Hepatocyte (in vitro differentiated cells): ENCODE data around the gene APAF1. TPM values are rescaled to one million over a fixed set of nuclear protein-coding genes. Genes with fewer than 3 reads are reported as not detected.

Experiments used
- DNase-seq: peaks from one replicate; pipeline ENCODE4 v3.0.0-alpha.2; 2016; ENCODE audit warnings: low spot score
- H2AFZ ChIP-seq: fragments of 200-600 bp; sonication (generic); 2 replicates; pipeline ENCODE4 v1.6.0; 2016; ENCODE audit warnings: antibody characterized with exemption, mild to moderate bottlenecking
- H3K27ac ChIP-seq: fragments of 200-600 bp; sonication (generic); 2 replicates; pipeline ENCODE4 v1.5.1; 2016; ENCODE audit warnings: mild to moderate bottlenecking
- H3K27me3 ChIP-seq: fragments of 200-600 bp; sonication (generic); 2 replicates; pipeline ENCODE4 v1.6.1; 2016
- H3K36me3 ChIP-seq: fragments of 200-600 bp; sonication (generic); replicated peaks from 2 replicates; pipeline ENCODE4 v1.5.1; 2016; ENCODE audit warnings: low read depth; ENCODE audit not compliant: insufficient read depth
- H3K4me1 ChIP-seq: fragments of 200-600 bp; sonication (generic); 2 replicates; pipeline ENCODE4 v1.5.1; 2016; ENCODE audit warnings: mild to moderate bottlenecking, moderate library complexity; ENCODE audit not compliant: insufficient read depth
- H3K4me2 ChIP-seq: fragments of 200-600 bp; sonication (generic); 2 replicates; pipeline ENCODE4 v1.6.0; 2016
- H3K4me3 ChIP-seq: fragments of 200-600 bp; sonication (generic); 2 replicates; pipeline ENCODE4 v1.5.1; 2016; ENCODE audit warnings: mild to moderate bottlenecking
- H3K79me2 ChIP-seq: fragments of 200-600 bp; sonication (generic); 2 replicates; pipeline ENCODE4 v1.6.0; 2017; ENCODE audit warnings: mild to moderate bottlenecking
- H3K9me2 ChIP-seq: fragments of 200-600 bp; sonication (generic); replicated peaks from 2 replicates; pipeline ENCODE4 v1.6.0; 2017; ENCODE audit warnings: mild to moderate bottlenecking; ENCODE audit not compliant: insufficient read depth
- H3K9me3 ChIP-seq: fragments of 200-600 bp; sonication (generic); 2 replicates; pipeline ENCODE4 v1.5.1; 2016; ENCODE audit warnings: low read depth, mild to moderate bottlenecking
- H4K20me1 ChIP-seq: fragments of 200-600 bp; sonication (generic); 2 replicates; pipeline ENCODE4 v1.6.0; 2016; ENCODE audit warnings: mild to moderate bottlenecking; ENCODE audit not compliant: insufficient read depth, poor library complexity, severe bottlenecking
- EZH2 ChIP-seq: fragments of 200-600 bp; sonication (generic); IDR thresholded peaks from 2 replicates; pipeline ENCODE4 v1.6.1; 2016; ENCODE audit warnings: antibody characterized with exemption, mild to moderate bottlenecking, borderline replicate concordance
- EZH2phosphoT487 ChIP-seq: fragments of 200-600 bp; sonication (generic); IDR thresholded peaks from one replicate; pipeline ENCODE4 v1.6.1; 2018; ENCODE audit warnings: antibody characterized with exemption, mild to moderate bottlenecking, low read depth, moderate library complexity; ENCODE audit not compliant: unreplicated experiment, severe bottlenecking
- WGBS: methylation state at CpG from one replicate; pipeline ENCODE4 v1.1.6; 2016; ENCODE audit warnings: low lambda C conversion rate; ENCODE audit errors: missing lambda C conversion rate; 5-methylcytosine and 5-hydroxymethylcytosine counted together
- polyA plus RNA-seq: library from polyadenylated mRNA; unstranded; fragments of >200 nt; fragmentation: Nextera tagmentation; extraction: Ambion mirVana; gene quantifications from 2 replicates; pipeline ENCODE4 v1.2.1, GENCODE V29; 2016
- total RNA-seq: library from RNA; depleted of rRNA; stranded (reverse); fragments of >200 nt; gene quantifications from 2 replicates; pipeline ENCODE4 v1.2.3, GENCODE V29; 2014
- TF ChIP-seq, protein P1 (sequence below): fragments of 200-600 bp; sonication (generic); IDR thresholded peaks from 2 replicates; pipeline ENCODE4 v1.5.1; 2016; ENCODE audit warnings: antibody characterized with exemption, mild to moderate bottlenecking; ENCODE audit not compliant: poor library complexity

Gene APAF1
- total and polyA plus RNA-seq, 2 experiments from 2014 or later = 6.8 to 26.4 TPM

DNA sequence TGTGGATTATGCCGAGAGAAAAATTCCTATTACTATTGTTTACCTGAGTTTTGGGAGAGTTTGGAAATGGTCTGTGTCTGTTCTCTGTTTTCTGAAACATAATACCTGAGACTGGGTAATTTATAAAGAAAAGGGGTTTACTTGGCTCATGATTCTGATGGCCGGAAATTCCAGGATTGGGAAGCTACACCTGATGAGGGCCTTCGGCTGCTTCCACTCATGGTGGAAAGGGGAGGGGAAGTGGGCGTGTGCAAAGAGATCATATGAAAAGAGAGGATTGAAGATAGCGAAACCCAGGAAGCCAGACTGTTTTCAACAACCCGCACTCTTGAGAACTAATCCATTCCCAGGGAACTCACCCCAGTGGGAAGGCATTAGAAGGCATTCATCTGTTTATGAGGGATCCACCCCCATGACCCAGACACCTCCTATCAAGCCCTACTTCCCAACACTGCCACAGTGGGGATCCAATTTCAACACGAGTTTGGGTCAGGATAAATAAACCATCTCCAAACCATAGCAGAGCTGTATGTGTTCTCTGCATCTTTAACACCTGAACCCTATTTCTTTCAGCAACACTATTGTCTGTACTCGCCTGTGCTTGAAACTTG, 51.1 kb downstream of the APAF1 start:
- Histone ChIP-seq H3K4me3 (no peak overlapping the region), H3K9me2 (no peaks in the 10 kb centered on the region), H3K27ac (no peak overlapping the region), H3K36me3 (no peaks in the 10 kb centered on the region), H4K20me1 (no peaks in the 10 kb centered on the region), H3K27me3 (no peaks in the 10 kb centered on the region), H3K9me3 (no peaks in the 10 kb centered on the region), H3K79me2 (no peaks in the 10 kb centered on the region), H2AFZ (no peak overlapping the region), H3K4me2 (no peak overlapping the region), H3K4me1 (no peaks in the 10 kb centered on the region)
- 66% methylated on average over 8 of the region's 8 CpGs for WGBS
- no peak for TF ChIP-seq EZH2
- TF ChIP-seq, protein P1, sequence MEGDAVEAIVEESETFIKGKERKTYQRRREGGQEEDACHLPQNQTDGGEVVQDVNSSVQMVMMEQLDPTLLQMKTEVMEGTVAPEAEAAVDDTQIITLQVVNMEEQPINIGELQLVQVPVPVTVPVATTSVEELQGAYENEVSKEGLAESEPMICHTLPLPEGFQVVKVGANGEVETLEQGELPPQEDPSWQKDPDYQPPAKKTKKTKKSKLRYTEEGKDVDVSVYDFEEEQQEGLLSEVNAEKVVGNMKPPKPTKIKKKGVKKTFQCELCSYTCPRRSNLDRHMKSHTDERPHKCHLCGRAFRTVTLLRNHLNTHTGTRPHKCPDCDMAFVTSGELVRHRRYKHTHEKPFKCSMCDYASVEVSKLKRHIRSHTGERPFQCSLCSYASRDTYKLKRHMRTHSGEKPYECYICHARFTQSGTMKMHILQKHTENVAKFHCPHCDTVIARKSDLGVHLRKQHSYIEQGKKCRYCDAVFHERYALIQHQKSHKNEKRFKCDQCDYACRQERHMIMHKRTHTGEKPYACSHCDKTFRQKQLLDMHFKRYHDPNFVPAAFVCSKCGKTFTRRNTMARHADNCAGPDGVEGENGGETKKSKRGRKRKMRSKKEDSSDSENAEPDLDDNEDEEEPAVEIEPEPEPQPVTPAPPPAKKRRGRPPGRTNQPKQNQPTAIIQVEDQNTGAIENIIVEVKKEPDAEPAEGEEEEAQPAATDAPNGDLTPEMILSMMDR = no peak
- TF ChIP-seq EZH2phosphoT487 = no peak
- DNase-seq = no peak

DNA sequence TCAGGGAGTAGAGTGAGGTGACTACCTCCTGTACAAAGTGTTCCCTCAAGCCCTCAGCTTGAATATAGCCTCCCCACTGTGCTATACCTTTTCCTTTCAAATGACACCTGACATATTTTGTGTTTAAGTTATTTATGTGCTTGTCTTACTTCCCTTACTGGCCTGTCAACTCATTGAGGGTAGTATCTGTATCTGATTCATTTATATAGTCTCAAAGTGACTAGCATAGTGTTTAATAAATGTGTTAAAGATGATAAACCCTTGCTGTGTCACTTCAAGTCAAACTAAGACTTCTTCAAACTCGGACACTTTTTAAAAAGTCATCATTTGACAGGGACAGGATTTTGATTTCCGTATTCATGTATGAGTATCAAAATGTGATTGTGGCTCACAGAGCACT, 52.1 kb downstream of the APAF1 start:
- Histone ChIP-seq H4K20me1 (no peaks in the 10 kb centered on the region), H3K9me2 (no peaks in the 10 kb centered on the region), H3K27me3 (no peaks in the 10 kb centered on the region), H3K27ac (no peak overlapping the region), H3K36me3 (no peaks in the 10 kb centered on the region), H2AFZ (no peak overlapping the region), H3K4me3 (no peak overlapping the region), H3K4me1 (no peaks in the 10 kb centered on the region), H3K79me2 (no peaks in the 10 kb centered on the region), H3K4me2 (no peak overlapping the region), H3K9me3 (no peaks in the 10 kb centered on the region)
- no peak for DNase-seq
- TF ChIP-seq, protein P1 = no peak
- TF ChIP-seq EZH2 = no peak
- no peak for TF ChIP-seq EZH2phosphoT487
- WGBS = 49% methylated on average over 2 of the region's 2 CpGs

DNA sequence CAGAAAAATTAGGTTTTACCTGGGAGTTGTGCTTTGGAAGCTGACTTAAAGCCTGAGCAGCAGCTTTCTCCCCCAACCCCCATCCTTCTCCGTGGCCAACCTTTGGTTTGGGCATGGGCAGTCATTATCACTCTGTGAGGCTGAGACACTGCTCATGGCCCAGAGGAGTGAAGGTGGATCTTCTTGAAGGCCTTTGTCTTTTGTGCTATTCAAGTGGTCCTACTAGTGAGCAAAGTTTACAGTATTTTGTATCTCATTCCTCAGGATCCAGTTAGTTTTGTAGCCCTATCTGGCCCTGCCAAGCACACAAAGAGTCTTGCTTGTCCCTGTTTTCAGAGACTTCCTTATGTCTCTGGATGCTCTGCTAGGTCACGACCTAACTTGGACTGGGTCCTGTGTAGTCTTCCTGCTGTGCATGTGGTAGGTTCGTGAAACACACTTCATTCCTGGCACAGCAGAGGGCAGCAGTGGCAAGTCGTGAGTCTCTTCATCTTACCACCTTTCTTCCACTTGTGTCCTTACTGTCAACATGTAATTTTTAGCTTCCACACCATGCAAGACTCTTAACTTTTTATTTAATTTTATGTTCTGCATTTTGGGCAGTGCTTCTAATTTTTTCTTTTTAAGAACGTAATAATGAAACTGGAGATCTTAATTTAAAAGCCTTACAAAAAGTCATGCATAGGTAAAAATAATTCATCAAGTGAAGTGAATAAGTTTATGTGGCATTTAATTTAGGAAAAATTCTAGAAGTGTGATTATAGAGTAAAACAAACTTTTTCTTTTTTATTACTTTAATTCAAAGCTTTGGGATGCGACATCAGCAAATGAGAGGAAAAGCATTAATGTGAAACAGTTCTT, 53.7 kb downstream of the APAF1 start:
- TF ChIP-seq, protein P1 = no peak
- Histone ChIP-seq H3K9me2 (no peaks in the 10 kb centered on the region), H3K4me3 (no peak overlapping the region), H4K20me1 (no peaks in the 10 kb centered on the region), H2AFZ (no peak overlapping the region), H3K79me2 (no peaks in the 10 kb centered on the region), H3K9me3 (no peaks in the 10 kb centered on the region), H3K36me3 (no peaks in the 10 kb centered on the region), H3K4me1 (no peaks in the 10 kb centered on the region), H3K4me2 (no peak overlapping the region), H3K27me3 (no peaks in the 10 kb centered on the region), H3K27ac (no peak overlapping the region)
- 86% methylated on average over 6 of the region's 6 CpGs for WGBS
- DNase-seq = no peak
